Body of pancreas (tissue), 4 donors: ENCODE results near the gene LRRC28. TPM values are rescaled to one million over a fixed set of nuclear protein-coding genes. Genes with fewer than 3 reads are reported as not detected.
A peak's percentile ranks its signal among the peaks of the same experiment; 100 is the strongest.

Experiments used
- ATAC-seq: fragments of 150-250 bp; one replicate; pipeline ENCODE4 v1.9.1; 2016
- DNase-seq, 4 donors: peaks; one replicate each; pipeline ENCODE4 v3.0.0-alpha.2; 2019
- H3K27ac ChIP-seq, 4 donors: fragments of 200-600 bp; sonication (generic); 1 replicate in 3 of 4; 2 replicates in 1 of 4; pipeline versions ENCODE4 v1.5.1 to v1.6.1; 2016 to 2019; ENCODE audit warnings: mild to moderate bottlenecking in 1 of 4, mixed read lengths in 1 of 4, moderate library complexity in 1 of 4
- H3K27me3 ChIP-seq, 2 donors: fragments of 200-600 bp; sonication (generic); one replicate each; pipeline ENCODE4 v1.6.0; 2016; ENCODE audit warnings: mild to moderate bottlenecking in 1 of 2
- H3K36me3 ChIP-seq, 2 donors: fragments of 200-600 bp; sonication (generic); replicated peaks in 1 of 2; 2 replicates each; pipeline ENCODE4 v1.5.1; 2016; ENCODE audit warnings: low read depth in 2 of 2; ENCODE audit not compliant: insufficient read depth in 1 of 2
- H3K4me1 ChIP-seq: fragments of 200-600 bp; sonication (generic); one replicate; pipeline ENCODE4 v1.6.0; 2016
- H3K4me3 ChIP-seq, 2 donors: fragments of 200-600 bp; sonication (generic); 1 replicate in 1 of 2; 2 replicates in 1 of 2; pipeline ENCODE4 v1.5.1; 2016 to 2019
- H3K9me3 ChIP-seq, 3 donors: fragments of 200-600 bp; sonication (generic); 1 replicate in 2 of 3; 2 replicates in 1 of 3; pipeline ENCODE4 v1.5.1; 2016
- CTCF ChIP-seq, 7 experiments: fragments of 450-650 bp in 4 of 7; fragments of 200-600 bp in 3 of 7; sonication (generic) in 3 of 7; IDR thresholded peaks; one replicate each; pipeline ENCODE4 v1.5.1; 2016 to 2019; ENCODE audit warnings: antibody characterized with exemption in 7 of 7
- POLR2A ChIP-seq, 3 donors: fragments of 450-650 bp; IDR thresholded peaks; one replicate each; pipeline ENCODE4 v1.6.1; 2016; ENCODE audit warnings: antibody characterized with exemption in 3 of 3, mild to moderate bottlenecking in 2 of 3
- WGBS, 2 donors: methylation state at CpG; one replicate each; pipeline ENCODE4 v1.1.5; 2017; 5-methylcytosine and 5-hydroxymethylcytosine counted together
- intact Hi-C: fragments of 100-400 bp; cut with DNase I; formaldehyde crosslinking; loops from one replicate; pipeline ENCODE4 v1.15.1; 2023
- total RNA-seq, 2 donors: library from RNA; depleted of rRNA; stranded (reverse); fragments of >200 nt; gene quantifications; one replicate each; pipeline ENCODE4 v1.1.0, GENCODE V29; 2016

The LRRC28 gene
- total RNA-seq, 2 donors from 2014 or later = 13.0 to 59.3 TPM

- no peaks in the 10 kb centered on the region for H3K9me3 ChIP-seq
- no peak overlapping the region for H3K27ac ChIP-seq
- TF ChIP-seq CTCF (IDR thresholded peaks at IDR 0.05) (no peak), POLR2A (IDR thresholded peaks at IDR 0.05) (no peak)
- no peak overlapping the region for H3K4me3 ChIP-seq
- peaks cover 12% of the 10 kb centered on the region for H3K4me1 ChIP-seq
- no peaks in the 10 kb centered on the region for H3K27me3 ChIP-seq
- peak in 1 of 4 donors; percentile 2 for DNase-seq
- WGBS, 2 donors = 80 to 94% methylated on average over 1 to 13 of the region's 13 CpGs
- no peak for ATAC-seq
- intact Hi-C loops = no loop called here
- no peaks in the 10 kb centered on the region for H3K36me3 ChIP-seq
Observed at GRCh38 chr15:99431661-99432091, 180.4 kb downstream of the LRRC28 start.

GRCh38 chr15:99432271-99433025, 181.2 kb downstream of the LRRC28 start:
- intact Hi-C loops = no loop called here
- H3K4me3 ChIP-seq = no peak overlapping the region
- H3K4me1 ChIP-seq = peaks cover 12% of the 10 kb centered on the region
- TF ChIP-seq CTCF (IDR thresholded peaks at IDR 0.05) (no peak), POLR2A (IDR thresholded peaks at IDR 0.05) (no peak)
- whole genome bisulfite sequencing, 2 donors = 88 to 91% methylated on average over 8 to 13 of the region's 15 CpGs
- H3K9me3 ChIP-seq = no peaks in the 10 kb centered on the region
- ATAC-seq (no peak), DNase-seq (no peak)
- H3K36me3 ChIP-seq = no peaks in the 10 kb centered on the region
- H3K27me3 ChIP-seq = no peaks in the 10 kb centered on the region
- no peak overlapping the region for H3K27ac ChIP-seq

GRCh38 chr15:99433026-99433756, 181.9 kb downstream of the LRRC28 start:
- peak; percentile 25 for ATAC-seq

GRCh38 chr15:99433757-99434450, 182.6 kb downstream of the LRRC28 start:
- TF ChIP-seq POLR2A (IDR thresholded peaks at IDR 0.05) = no peak
- no peak for TF ChIP-seq CTCF (IDR thresholded peaks at IDR 0.05)
- H3K36me3 ChIP-seq = no peaks in the 10 kb centered on the region
- no peak overlapping the region for H3K4me3 ChIP-seq
- H3K27ac ChIP-seq = no peak overlapping the region
- intact Hi-C loops = no loop called here
- peaks cover 12% of the 10 kb centered on the region for H3K4me1 ChIP-seq
- WGBS, 2 donors = 80 to 82% methylated on average over 12 to 21 of the region's 21 CpGs
- DNase-seq (peak in 1 of 4 donors; percentile 3), ATAC-seq (no peak)
- no peaks in the 10 kb centered on the region for H3K9me3 ChIP-seq
- H3K27me3 ChIP-seq = no peaks in the 10 kb centered on the region

More at GRCh38 chr15:99433026-99433756, 181.9 kb downstream of the LRRC28 start:
- DNase-seq = peak in 1 of 4 donors; percentile 10
- Histone ChIP-seq H3K36me3 (no peaks in the 10 kb centered on the region), H3K4me1 (peaks cover 12% of the 10 kb centered on the region), H3K27me3 (no peaks in the 10 kb centered on the region), H3K4me3 (no peak overlapping the region), H3K27ac (peak overlapping the region in 1 of 4 donors; percentile 0), H3K9me3 (no peaks in the 10 kb centered on the region)
- intact Hi-C loops = no loop called here
- TF ChIP-seq POLR2A (IDR thresholded peaks at IDR 0.05) = no peak
- TF ChIP-seq CTCF (IDR thresholded peaks at IDR 0.05) = no peak
- WGBS, 2 donors = 25 to 44% methylated on average over 4 to 14 of the region's 14 CpGs
